GM12872 (cell line): ENCODE measurements around the gene CLCN7.

Source experiments
- TF ChIP-seq, protein P1 (sequence below): IDR thresholded peaks from 3 replicates; pipeline ENCODE4 v1.5.1; 2011; ENCODE audit warnings: low read depth, mild to moderate bottlenecking, low read length, moderate library complexity; ENCODE audit not compliant: insufficient read depth

The CLCN7 gene

DNA sequence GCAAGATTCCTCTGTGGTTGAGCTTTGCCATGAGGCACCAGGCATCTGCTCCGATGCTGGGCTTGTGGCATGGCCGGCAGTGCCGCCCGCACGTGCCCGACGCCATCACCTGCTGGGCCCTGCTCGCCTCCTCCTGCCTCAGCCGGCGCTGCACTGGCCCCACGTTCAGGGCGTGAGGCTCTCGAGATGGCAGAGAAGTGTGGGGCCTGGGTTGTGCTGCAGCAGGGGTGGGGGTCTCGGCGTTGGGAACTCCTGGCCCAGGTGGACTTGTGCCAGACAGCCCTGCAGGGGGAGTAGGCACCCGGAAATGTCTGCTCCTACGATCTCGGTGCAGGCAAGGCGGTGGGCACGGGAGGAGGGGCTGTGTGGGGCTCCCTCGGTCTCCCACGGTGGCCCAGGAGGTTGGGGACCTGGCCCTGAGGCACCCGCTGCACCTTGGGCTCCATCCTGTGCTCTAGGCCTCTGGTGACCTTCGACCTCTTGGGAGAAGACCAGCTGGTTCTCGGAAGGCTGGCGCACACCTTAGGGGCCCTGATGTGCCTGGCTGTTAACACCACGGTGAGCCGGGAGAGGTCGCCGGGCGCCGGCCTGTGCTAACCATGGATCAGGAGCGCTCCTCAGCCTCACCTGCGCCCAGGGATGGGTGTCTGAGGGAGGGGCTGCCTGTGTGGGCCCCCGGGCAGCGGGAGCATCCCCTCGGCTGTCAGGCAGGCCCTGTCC is 31.8 kb upstream of the CLCN7 start:
- TF ChIP-seq, protein P1, sequence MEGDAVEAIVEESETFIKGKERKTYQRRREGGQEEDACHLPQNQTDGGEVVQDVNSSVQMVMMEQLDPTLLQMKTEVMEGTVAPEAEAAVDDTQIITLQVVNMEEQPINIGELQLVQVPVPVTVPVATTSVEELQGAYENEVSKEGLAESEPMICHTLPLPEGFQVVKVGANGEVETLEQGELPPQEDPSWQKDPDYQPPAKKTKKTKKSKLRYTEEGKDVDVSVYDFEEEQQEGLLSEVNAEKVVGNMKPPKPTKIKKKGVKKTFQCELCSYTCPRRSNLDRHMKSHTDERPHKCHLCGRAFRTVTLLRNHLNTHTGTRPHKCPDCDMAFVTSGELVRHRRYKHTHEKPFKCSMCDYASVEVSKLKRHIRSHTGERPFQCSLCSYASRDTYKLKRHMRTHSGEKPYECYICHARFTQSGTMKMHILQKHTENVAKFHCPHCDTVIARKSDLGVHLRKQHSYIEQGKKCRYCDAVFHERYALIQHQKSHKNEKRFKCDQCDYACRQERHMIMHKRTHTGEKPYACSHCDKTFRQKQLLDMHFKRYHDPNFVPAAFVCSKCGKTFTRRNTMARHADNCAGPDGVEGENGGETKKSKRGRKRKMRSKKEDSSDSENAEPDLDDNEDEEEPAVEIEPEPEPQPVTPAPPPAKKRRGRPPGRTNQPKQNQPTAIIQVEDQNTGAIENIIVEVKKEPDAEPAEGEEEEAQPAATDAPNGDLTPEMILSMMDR, result no peak

DNA sequence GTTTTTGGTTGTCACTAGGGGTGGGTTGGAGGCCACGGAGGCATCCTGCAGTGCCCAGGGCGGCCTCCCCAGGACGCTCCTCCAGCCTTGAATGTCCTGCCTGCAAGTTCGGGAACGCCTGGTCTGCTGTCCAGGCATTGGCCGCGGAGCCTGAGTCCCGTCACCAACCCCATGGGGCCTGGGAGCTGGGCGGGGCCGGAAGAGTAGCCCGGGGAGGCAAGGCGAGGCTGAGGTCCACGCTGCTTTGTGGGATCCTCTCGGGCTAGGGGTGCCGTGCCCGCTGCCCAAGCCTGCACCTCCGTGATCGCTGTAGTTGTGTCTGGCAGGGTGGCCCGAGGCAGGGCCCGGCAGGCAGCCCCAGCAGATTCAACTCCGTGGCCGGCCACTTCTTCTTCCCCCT is 31.1 kb upstream of the CLCN7 start:
- TF ChIP-seq, protein P1, result no peak

DNA sequence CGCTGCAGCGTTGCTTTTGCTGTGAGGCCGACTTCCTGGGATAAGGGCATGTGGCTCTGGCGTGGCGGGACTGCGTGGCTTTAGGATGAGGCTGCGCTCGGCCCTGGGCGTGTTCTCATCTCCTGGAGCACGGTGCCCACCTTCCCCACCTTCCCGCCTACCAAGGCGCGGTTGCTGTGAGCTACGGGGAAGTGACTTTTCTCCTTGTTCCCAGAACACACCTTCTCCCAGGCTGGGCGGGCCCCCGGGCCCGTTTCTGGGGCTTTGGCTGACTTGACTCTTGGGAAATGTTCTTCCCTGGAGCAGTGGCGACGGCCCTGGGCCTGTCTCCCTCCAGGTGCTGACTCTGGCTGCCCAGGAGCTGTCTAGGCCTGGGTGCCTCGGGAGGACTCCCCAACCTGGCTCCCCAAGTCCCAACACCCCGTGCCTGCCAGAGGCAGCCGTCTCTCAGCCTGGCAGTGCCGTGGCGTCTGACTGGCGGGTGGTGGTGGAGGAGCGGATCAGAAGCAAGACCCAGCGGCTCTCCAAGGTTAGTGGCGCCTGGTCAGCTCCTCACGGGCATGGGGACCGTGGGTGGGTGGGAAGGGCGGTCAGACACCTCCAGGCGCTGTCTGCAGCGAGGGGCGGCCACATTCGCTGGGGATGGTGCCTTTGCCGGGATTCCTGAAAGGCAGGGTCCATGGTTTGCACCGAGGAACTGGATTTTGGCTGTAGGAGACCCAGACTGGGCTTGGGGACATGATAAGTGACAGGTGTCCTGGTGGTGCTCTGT is 30.4 kb upstream of the CLCN7 start:
- TF ChIP-seq, protein P1, result no peak

DNA sequence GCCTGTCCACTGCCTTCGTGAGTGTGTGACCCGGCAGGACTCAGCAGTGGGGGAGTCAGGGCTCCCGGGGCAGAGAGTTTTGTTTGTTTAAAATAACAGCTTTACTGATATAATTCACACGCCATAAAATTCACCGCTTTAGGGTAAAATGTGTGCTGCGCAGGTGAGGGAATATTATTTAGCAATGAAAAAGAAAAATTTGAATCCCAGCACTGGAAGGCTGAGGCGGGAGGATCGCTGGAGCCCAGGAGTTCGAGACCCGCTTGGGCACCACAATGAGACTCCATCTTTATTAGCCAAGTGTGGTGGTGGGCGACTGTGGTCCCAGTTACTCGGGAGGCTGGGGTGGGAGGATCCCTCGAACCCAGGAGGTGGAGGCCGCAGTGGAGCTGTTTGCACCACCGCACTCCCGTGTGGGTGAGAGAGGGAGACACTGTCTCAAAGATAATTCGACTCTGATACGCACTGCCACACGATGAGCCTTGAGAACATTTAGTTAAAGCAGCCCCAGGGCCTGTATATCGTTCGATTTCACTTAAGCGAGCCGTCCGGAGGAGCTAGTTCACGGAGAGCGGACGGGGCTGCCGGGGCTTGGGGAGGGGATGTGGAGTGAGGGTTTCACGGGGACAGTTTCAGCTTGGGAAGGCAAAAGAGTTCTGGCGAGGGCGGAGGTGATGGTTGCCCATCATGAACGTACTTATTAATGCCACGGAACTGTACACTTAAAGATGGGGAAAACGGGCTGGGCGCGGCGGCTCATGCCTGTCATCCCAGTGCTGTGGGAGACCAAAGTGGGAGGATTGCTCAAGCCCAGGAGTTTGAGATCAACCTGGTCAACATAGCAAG is 28.5 kb upstream of the CLCN7 start:
- TF ChIP-seq, protein P1, result no peak

DNA sequence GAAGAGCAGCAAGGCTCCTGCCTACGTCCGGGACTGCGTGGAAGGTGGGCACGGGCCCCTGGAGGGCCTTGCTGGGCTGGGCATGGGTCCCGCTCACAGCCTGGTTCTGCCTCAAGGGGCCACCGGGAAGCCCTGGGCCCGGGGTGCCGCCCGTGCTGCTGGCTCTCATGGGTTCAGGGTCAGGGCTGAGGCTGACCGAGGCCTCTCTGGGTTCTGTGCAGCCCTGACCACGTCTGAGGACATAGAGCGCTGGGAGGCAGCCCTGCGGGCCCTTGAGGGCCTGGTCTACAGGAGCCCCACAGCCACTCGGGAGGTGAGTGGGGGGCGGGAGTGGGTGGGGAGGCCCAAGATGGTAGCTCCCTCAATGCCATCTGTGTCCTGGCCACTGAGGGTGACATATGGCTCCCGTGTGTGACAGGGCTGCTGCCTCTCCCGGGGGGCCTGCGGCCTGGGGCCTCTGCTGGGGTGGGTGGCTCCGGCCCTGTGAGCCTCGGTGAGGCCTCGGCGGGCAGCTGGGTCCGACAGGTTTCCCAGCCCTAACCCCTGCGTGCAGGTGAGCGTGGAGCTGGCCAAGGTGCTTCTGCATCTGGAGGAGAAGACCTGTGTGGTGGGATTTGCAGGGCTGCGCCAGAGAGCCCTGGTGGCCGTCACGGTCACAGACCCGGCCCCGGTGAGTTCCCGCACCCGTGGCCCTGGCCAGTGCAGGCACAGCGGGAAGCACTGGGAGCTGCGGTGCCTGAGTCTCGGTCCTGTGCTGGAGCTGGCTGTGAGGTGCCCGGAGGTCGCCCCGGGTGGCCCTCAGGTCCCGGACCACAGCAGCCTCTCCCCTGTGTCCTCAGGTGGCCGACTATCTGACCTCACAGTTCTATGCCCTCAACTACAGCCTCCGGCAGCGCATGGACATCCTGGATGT is 27.5 kb upstream of the CLCN7 start:
- TF ChIP-seq, protein P1, result no peak

DNA sequence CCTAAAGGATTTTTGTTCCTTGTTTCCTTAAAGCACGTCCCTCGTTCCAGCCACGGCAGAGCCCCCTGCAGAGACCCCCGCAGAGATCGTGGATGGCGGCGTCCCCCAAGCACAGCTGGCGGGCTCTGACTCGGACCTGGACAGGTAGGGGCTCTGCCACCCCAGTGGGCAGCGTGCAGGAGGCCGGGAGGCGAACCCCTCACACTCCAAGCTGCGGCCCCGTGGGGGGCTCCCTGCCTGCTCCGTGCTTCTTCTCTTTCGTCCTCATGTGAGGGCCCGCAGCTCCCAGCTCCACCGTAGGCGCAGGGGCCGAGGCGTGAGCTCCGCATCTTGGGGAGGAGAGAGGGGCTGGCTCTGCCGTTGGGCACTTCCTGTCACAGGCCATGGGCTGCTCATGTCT is 26.8 kb upstream of the CLCN7 start:
- TF ChIP-seq, protein P1, result no peak
